ENCODE data around the gene OBSCN. TPM values are rescaled to one million over a fixed set of nuclear protein-coding genes. Genes with fewer than 3 reads are reported as not detected.

OBSCN gene
- total RNA-seq, 1 donor from 2014 or later, result 17.5 TPM

DNA sequence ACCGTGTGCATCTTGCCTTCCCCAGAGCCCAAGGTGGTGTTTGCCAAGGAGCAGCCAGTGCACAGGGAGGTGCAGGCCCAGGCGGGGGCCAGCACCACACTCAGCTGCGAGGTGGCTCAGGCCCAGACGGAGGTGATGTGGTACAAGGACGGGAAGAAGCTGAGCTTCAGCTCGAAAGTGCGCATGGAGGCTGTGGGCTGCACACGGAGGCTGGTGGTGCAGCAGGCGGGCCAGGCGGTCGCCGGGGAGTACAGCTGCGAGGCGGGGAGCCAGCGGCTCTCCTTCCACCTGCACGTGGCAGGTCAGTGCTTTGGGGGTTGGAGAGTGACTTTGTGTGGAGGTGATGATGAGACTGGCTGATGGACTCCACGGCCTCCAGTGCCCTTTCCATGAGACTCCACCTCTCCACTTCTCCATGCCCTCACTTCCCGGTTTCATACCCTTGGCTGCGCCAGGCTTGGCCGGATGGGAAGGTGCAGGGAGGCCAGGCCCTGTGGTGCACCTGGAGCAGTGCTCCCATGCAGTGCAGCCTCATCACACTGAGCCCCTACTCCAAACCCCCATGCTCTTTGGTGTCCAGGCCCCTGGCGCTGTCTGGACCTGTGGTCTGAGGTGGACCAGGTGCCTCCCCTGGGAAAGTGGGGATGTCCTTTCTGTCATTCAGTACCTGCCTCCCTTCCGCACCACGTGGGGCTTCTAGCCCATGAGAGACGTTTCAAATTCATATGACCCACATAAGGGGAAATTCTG is 49.0 kb downstream of the OBSCN start:
- TF ChIP-seq CTCF (IDR thresholded peaks at IDR 0.05; ENCODE audit: insufficient read depth, low read depth, low read length) (no peak), EZH2 (IDR thresholded peaks at IDR 0.05; ENCODE audit: insufficient read depth, low read length) (no peak)
- peaks cover 33% of the 10 kb centered on the region for H3K36me3 Mint-ChIP-seq (ENCODE audit: low read depth, unreplicated experiment)
- H3K9me3 ChIP-seq (ENCODE audit: insufficient read depth, low read depth, low read length), result peaks cover 3% of the 10 kb centered on the region
- no peaks in the 10 kb centered on the region for H3K36me3 ChIP-seq (ENCODE audit: insufficient read depth, low read length)
- DNase-seq (ENCODE audit: low read depth) (no peak), FAIRE-seq (no peak)
- no peaks in the 10 kb centered on the region for H3K4me1 ChIP-seq (ENCODE audit: insufficient read depth, low read length)
- no peaks in the 10 kb centered on the region for H3K27me3 ChIP-seq (ENCODE audit: insufficient read depth, low read length)
- H3K9me3 Mint-ChIP-seq (ENCODE audit: unreplicated experiment), result peaks cover 18% of the 10 kb centered on the region
- no peak overlapping the region for H3K4me2 ChIP-seq (ENCODE audit: low read length)
- no peak overlapping the region for H3K4me3 ChIP-seq (ENCODE audit: insufficient read depth, low read depth, low read length)
- H3K4me3 Mint-ChIP-seq (ENCODE audit: unreplicated experiment), result no peak overlapping the region
- H3K9ac ChIP-seq (ENCODE audit: low read length), result no peak overlapping the region
- H3K79me2 ChIP-seq (ENCODE audit: insufficient read depth, low read length), result no peaks in the 10 kb centered on the region
- H3K27ac Mint-ChIP-seq (ENCODE audit: unreplicated experiment), result no peak overlapping the region
- H2AFZ ChIP-seq (ENCODE audit: low read depth, low read length), result no peak overlapping the region
- no peak overlapping the region for H3K27ac ChIP-seq (ENCODE audit: low read depth, low read length)
- H3K27me3 Mint-ChIP-seq (ENCODE audit: low read depth, unreplicated experiment), result no peaks in the 10 kb centered on the region
- no peaks in the 10 kb centered on the region for H3K4me1 Mint-ChIP-seq (ENCODE audit: low read depth, unreplicated experiment)
- H4K20me1 ChIP-seq (ENCODE audit: insufficient read depth, low read length), result no peaks in the 10 kb centered on the region

- Mint-ChIP-seq H3K9me3 (ENCODE audit: unreplicated experiment) (peaks cover 21% of the 10 kb centered on the region), H3K4me1 (ENCODE audit: low read depth, unreplicated experiment) (no peaks in the 10 kb centered on the region), H3K27me3 (ENCODE audit: low read depth, unreplicated experiment) (no peaks in the 10 kb centered on the region), H3K4me3 (ENCODE audit: unreplicated experiment) (no peak overlapping the region), H3K27ac (ENCODE audit: unreplicated experiment) (no peak overlapping the region), H3K36me3 (ENCODE audit: low read depth, unreplicated experiment) (peaks cover 30% of the 10 kb centered on the region)
- H3K9me3 ChIP-seq (ENCODE audit: insufficient read depth, low read depth, low read length), result peaks cover 3% of the 10 kb centered on the region
- no peak overlapping the region for H3K4me2 ChIP-seq (ENCODE audit: low read length)
- TF ChIP-seq CTCF (IDR thresholded peaks at IDR 0.05; ENCODE audit: insufficient read depth, low read depth, low read length) (no peak), EZH2 (IDR thresholded peaks at IDR 0.05; ENCODE audit: insufficient read depth, low read length) (no peak)
- H3K79me2 ChIP-seq (ENCODE audit: insufficient read depth, low read length), result no peaks in the 10 kb centered on the region
- no peak overlapping the region for H3K27ac ChIP-seq (ENCODE audit: low read depth, low read length)
- H3K4me3 ChIP-seq (ENCODE audit: insufficient read depth, low read depth, low read length), result no peak overlapping the region
- H3K9ac ChIP-seq (ENCODE audit: low read length), result no peak overlapping the region
- no peak for DNase-seq (ENCODE audit: low read depth)
- no peak overlapping the region for H2AFZ ChIP-seq (ENCODE audit: low read depth, low read length)
- H4K20me1 ChIP-seq (ENCODE audit: insufficient read depth, low read length), result no peaks in the 10 kb centered on the region
- H3K27me3 ChIP-seq (ENCODE audit: insufficient read depth, low read length), result no peaks in the 10 kb centered on the region
- FAIRE-seq, result no peak
- no peaks in the 10 kb centered on the region for H3K4me1 ChIP-seq (ENCODE audit: insufficient read depth, low read length)
- no peaks in the 10 kb centered on the region for H3K36me3 ChIP-seq (ENCODE audit: insufficient read depth, low read length)
Observed at GRCh38 chr1:228258486-228258885, 50.6 kb downstream of the OBSCN start.

DNA sequence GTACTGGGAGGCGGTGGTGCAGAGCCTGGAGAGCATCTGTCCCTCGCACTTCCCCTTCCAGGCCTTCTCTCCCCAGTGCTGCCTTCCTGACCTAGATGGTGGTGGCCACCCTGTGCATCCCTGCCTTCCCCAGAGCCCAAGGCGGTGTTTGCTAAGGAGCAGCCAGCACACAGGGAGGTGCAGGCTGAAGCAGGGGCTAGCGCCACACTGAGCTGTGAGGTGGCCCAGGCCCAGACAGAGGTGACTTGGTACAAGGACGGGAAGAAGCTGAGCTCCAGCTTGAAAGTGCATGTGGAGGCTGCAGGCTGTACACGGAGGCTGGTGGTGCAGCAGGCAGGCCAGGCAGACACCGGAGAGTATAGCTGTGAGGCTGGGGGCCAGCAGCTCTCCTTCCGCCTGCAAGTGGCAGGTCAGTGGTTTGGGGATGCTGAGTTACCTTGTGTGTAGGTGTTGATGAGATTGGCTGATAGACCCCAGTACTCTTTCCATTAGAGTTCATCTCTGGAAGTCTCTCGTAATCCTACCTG is 51.6 kb downstream of the OBSCN start:
- Mint-ChIP-seq H3K4me3 (ENCODE audit: unreplicated experiment) (no peak overlapping the region), H3K4me1 (ENCODE audit: low read depth, unreplicated experiment) (no peaks in the 10 kb centered on the region), H3K9me3 (ENCODE audit: unreplicated experiment) (peaks cover 21% of the 10 kb centered on the region), H3K27me3 (ENCODE audit: low read depth, unreplicated experiment) (no peaks in the 10 kb centered on the region), H3K36me3 (ENCODE audit: low read depth, unreplicated experiment) (peaks cover 30% of the 10 kb centered on the region), H3K27ac (ENCODE audit: unreplicated experiment) (no peak overlapping the region)
- Histone ChIP-seq H3K79me2 (ENCODE audit: insufficient read depth, low read length) (no peaks in the 10 kb centered on the region), H3K27ac (ENCODE audit: low read depth, low read length) (no peak overlapping the region), H3K36me3 (ENCODE audit: insufficient read depth, low read length) (no peaks in the 10 kb centered on the region), H4K20me1 (ENCODE audit: insufficient read depth, low read length) (no peaks in the 10 kb centered on the region), H3K9ac (ENCODE audit: low read length) (no peak overlapping the region), H3K4me3 (ENCODE audit: insufficient read depth, low read depth, low read length) (no peak overlapping the region), H3K9me3 (ENCODE audit: insufficient read depth, low read depth, low read length) (peaks cover 3% of the 10 kb centered on the region), H2AFZ (ENCODE audit: low read depth, low read length) (no peak overlapping the region), H3K4me1 (ENCODE audit: insufficient read depth, low read length) (no peaks in the 10 kb centered on the region), H3K27me3 (ENCODE audit: insufficient read depth, low read length) (no peaks in the 10 kb centered on the region), H3K4me2 (ENCODE audit: low read length) (no peak overlapping the region)
- no peak for FAIRE-seq
- TF ChIP-seq EZH2 (IDR thresholded peaks at IDR 0.05; ENCODE audit: insufficient read depth, low read length) (no peak), CTCF (IDR thresholded peaks at IDR 0.05; ENCODE audit: insufficient read depth, low read depth, low read length) (no peak)
- DNase-seq (ENCODE audit: low read depth), result no peak
